HG03520 (cell line): Measurements from ENCODE around the gene CFAP97.
"Not testable (repeated sequence)": the region's sequence is repeated elsewhere in the genome, so short reads cannot be mapped to it uniquely, and the experiment has no call there.

ENCODE experiments used
- ATAC-seq: cut with Tn5 transposase; IDR thresholded peaks from one replicate; pipeline ENCODE4 v1.9.1; 2021; ENCODE audit warnings: mild to moderate bottlenecking, moderate library complexity; ENCODE audit not compliant: unreplicated experiment

The CFAP97 gene

DNA sequence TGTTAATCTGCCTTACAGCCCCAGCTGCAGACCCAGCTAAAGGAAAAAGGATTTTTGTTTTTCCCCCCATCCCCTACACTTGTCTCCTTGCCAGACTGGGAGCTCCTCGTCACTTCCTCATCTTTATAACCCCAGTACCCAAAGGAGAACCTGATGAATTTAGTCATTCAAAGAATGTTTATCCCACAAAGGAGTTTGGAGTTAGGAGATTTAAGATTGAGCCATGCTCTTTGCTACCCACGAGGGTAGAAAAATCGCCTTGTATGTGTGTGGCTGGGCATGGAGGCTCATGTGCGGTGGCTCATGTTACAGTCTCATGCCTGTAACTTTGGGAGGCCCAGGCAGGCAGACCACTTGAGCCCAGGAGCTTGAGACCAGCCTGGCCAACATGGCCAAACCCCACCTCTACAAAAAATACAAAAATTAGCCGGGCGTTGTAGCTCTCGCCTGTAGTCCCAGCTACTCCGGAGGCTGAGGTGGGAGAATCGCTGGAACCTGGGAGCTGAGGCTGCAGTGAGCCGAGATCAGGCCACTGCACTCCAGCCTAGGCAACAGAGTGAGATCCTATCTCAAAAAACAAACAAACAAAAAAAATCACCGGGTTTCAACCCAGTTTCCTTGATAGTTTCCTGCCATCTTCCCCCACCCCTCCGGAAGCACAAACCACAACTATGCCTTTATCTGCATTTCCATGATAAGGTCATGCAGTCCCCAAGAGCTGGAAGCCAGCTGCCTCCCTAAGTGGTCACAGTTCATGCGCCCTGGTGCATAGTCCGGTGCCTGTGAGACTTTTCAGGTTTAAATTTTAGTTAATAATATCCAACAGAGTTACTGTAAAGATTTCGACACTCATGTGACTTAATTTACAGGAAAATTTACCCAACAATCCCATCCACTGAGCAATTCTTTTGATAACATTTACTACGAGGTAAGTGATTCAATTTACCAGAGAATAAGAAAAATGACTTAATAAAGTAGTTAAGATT is 1.5 kb downstream of the CFAP97 start:
- ATAC-seq = no peak

DNA sequence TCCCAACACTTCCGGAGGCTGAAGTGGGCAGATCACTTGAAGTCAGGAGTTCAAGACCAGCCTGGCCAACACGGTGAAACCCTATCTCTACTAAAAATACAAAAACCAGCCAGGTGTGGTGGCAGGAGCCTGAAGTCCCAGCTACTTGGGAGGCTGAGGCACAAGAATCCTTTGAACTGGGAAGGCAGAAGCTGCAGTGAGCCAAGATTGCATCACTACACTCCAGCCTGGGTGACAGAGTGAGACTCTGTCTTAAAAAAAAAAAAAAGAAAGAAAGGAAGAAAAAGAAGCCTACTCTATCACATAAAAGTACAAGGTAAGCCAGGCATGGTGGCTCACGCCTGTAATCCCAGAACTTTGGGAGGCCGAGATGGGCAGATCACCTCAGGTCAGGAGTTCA is 5.6 kb downstream of the CFAP97 start:
- not testable (repeated sequence) for ATAC-seq

DNA sequence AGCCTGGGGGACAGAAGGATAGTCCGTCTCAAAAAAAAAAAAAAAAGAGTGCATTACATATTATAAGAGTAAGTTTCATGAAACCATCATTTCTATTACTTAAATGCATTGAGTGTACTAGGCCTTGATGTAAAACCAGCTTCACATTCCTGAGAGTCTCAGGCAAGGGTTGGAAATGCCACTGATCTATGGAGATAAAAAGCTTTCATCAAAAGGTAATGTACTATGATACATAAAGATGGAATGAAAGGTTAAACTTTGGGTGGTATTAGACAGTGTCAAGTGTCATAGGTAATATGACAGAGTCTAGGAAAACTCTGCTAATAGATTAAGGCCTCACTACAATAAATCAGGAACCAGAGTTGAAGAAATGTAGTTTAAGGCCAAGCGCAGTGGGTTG is 7.4 kb downstream of the CFAP97 start:
- ATAC-seq = no peak

DNA sequence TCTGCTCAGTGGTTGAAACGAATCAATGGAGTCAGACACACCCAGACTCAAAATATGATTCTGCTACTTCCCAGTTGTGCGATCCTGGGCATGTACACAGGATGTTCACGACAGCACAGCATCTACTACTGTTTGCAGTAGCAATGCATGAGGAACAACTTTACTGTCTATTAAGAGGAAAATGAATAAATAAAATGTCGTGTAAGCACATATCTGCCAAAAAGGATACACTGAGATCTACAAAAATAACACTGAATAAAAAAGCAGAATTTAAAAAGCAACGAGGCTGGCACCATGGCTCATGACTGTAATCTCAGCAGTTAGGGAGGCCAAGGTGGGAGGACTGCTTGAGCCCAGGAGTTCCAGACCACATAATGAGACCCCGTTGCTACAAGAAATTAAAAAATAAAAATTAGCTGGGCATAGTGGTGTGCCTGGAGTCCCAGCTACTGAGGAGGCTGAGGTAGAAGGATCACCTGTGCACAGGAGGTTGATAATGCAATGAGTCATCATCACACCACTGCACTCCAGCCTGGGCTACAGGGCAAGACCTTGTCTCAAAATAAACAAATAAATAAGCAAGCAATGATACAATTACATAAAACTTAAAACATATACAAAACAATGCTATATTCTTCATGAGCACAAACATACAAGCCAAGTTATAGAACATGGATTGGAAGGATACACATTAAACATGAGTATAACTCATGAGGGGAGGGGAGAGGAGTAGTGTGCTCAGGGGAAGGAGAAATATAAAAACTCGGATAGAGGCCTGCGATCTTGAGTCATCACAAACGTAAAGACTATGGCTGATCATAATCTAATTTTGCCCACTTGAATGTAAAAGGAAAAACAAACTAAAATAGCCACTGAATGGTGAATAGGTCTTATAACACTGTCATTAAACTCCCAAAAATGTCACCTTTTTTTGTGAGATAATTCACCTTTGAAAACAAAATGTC is 8.6 kb downstream of the CFAP97 start:
- ATAC-seq = no peak

DNA sequence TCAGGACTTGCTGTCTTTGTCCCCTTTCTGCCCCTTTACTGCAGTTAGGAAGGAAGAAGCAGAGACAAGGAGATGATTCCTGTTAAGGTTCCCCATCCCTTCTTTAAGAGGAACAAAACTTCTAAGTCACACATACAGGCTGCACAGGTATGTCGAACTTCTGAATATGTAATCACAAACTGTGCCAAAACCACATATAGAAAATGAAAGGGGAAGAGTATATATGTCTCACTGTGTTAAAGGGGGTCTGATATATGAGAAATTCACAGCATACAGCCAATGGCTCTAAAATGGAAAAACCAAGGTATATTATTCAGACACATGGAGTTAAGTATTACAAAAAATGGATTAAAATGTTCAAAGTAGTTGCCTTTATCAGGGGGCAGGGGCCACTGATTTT is 11.7 kb downstream of the CFAP97 start:
- peak; percentile 91 for ATAC-seq

DNA sequence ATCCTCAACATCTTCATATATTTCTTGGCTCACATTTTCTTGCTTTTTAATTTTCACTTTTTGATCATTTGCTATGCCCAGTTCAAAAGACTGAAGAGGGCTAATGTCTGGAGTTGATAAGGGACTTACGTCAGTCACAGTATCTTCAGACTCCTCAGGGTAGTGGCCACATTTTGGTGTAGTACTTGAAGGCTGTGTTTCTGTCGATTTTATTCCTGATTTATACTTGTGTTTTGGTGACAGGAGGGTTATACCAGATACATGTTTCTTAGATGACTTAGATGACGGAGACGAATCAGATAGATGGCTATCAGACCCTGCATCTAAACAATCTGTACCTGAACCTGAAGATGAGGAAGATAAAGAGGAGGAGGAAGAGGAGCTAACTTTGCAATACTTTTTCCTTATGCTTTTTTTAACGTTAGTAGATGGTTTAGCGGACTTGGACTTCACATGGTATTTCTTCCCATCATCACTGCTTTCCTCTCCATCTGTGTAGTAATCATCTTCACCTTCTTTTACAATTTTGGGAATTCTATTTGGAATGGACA is 13.4 kb downstream of the CFAP97 start:
- no peak for ATAC-seq

DNA sequence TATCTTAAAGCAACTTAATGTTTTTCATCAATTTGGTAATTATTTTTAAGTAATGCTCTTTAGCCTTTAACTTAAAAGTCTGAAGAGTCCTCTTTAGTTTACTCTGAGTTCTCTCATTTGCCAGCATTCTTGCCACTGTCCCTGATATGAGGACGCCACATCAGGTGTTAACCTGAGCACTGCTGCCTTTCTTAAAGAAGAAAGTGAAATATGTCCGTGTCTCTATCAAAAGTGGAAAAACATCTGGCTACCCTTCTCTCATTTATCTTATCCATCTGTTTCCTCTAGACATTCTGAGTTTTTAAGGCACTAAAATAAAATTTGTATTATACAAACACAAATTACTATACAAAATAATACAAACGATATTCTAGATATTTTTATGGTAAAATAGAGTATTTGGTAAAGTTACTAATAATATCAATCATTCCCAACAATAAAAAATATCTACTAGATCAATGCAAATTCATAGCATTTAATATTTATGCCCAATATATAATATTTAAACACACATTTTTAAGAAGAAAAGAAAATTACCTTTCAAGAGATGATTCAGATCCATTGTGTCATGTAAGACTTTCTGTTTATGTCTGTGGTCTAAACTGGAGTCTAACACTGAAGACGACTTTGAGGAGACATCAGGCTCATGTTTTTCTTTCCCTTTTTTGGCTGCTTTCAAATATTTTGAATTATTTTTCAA is 14.0 kb downstream of the CFAP97 start:
- no peak for ATAC-seq

DNA sequence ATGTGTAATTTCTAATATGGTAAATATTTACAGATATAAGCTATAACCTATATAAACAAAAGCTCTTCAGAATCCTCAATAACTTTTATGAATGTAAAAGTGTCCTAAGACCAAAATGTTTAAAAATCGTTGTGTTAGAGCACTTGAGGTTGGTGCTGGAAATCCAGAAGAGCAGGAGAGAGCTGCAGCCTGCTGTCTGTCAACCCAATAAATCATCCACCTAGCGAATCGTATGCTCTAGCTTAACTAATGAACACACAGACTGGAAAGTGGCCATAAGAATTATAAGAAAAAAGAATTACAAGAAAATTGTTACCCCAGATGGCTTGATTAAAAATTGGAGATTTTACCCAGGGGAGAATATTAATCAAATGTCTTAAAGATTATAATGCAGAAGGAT is 17.0 kb downstream of the CFAP97 start:
- ATAC-seq = no peak

DNA sequence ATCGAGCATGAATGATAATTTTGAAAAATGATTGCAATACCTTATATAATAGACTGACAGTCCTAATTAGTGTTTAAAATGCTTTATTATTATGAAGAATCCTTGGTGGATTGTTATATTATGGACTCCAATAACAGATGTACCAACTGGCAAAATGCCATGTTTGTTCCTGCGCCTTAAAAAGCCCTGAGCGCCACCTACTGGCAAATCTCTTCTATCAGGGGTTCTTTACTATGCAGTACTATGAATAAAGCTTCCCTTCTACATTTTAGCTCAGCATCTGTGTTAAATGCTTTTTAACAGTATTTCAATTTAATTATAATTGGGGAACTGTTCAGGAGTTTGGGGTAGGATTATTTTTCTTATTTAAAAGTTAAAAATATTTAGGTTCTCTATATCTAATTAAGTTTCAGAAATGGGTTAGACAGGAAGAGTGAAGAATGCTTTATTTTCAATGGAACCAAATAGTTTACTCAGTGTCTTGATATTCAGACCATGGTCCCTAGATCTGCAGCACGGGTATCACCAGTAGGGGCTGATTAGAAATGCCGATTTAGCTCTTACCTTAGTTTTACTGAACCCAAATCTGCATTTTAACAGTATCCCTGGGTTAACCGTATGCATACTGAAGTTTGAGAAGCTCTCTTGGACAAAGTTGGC is 20.0 kb downstream of the CFAP97 start:
- peak; percentile 61 for ATAC-seq

DNA sequence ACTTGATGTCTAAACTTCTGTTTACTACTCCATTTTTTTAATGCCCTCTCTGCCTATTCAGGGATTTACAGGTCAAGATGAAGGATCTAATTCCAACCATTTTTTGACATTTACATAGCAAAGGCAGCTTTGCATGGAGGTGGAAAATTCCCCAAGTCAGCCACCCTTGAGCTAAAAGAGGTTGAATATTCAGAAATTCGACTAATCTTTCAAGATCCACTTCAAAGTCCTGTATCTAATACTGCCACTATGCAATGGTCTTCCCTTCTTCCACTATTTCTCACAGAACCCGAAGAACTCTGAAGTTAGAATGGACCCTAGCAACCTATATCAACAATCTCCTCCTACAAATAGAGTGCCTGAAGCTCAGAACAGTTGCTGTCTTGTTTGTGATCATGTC is 21.6 kb downstream of the CFAP97 start:
- ATAC-seq = no peak

DNA sequence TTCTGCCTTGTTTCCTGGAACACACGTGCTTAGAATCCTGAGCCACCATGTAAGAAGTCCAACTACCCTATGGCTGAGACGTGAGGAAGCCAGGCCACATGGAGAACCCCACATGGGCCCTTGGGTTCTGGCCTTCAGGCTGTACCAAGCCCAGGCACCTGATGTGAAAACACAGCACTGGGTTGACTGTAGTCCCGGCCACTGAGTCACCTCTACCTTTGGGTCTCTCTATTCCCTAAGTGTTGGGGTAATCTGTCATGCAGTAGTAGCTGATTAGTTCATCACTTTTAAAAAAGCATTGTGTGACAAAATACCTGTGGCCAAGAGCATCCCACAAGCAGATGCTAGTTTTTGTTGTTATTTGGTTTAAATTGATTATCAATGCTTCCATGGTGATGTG is 24.3 kb downstream of the CFAP97 start:
- ATAC-seq = no peak

DNA sequence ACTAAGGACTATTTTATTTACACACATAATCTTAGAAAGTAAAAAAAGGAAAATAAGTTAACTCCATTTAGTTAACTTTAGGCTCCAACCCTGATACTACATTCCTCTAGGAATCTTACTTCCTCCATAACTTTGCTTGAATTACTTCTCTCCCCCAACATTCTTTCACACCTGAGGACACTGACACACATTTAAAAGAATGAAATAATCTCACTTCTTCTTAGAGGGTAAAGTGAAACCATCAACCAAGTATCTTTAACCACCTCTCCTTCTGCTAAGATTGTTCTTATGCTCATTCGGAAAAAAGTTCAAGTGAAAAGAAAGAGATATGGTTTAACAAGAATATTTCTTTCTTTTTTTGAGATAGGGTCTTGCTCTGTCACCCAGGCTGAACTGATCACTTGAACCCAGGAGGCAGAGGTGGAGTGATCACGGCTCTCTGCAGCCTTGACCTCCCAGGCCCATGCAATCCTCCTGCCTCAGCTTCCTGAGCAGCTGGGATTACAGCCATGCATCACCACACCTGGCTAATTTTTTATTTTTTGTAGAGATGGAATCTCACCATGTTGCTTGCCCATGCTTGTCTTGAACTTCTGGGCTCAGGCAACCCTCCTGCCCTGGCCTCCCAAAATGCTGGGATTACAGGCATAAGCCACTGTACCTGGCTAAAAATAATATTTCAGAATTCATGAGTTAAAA is 32.3 kb downstream of the CFAP97 start:
- no peak for ATAC-seq

DNA sequence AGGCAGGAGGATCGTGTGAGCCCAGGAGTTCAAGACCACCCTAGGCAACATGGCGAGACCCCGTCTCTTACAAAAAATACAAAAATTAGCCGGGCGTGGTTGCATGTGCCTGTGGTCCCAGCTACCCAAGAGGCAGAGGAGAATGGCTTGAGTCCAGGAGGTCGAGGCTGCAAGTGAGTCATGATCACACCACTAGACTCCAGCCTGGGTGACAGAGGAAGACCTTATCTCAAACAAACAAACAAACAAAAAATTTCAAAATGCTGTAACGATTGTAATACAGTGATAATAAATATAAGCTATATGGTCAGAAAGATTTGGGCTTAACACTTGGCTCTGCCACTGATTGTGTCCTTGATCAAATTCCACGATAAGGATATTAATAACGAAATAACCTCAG is 36.6 kb downstream of the CFAP97 start:
- ATAC-seq = no peak

DNA sequence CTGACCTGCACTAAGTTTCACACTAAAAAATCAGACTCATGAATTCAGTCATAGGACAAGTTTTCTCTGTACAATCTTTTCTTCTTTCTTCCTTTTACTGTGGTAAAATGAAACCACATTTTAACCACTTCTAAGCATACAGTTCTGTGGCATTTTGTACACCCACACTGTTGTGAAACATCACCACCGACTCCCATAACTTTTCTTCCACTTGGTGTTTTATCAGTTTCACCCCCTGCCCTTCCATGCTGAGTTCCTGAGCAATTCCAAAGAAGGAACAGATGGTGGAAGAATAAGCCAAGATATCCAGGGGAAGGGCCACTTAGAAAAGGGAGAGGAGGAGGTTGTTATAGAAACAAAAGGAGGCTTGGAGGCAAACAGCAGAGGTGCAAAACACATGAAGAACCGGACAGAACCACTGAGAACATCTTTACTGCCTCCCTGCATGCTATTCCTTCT is 38.2 kb downstream of the CFAP97 start:
- peak; percentile 90 for ATAC-seq

DNA sequence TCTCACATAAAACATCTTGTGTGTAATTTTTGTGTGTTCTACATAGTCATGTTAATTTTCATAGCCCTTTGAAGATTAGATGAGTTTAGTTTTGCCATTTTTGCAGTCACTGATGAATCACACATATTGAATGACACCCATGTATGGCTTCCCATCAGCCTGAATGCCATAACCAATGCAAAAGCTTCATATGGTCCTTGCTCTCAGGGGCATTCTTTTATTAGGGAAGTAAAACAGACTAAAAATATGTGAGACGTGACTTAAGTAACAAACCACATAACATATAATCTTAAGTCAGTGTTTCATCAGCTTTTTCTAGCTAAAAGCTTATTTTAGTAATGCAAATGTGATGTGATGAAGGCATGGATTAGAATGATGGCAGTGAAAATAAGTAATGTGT is 52.5 kb downstream of the CFAP97 start:
- no peak for ATAC-seq

DNA sequence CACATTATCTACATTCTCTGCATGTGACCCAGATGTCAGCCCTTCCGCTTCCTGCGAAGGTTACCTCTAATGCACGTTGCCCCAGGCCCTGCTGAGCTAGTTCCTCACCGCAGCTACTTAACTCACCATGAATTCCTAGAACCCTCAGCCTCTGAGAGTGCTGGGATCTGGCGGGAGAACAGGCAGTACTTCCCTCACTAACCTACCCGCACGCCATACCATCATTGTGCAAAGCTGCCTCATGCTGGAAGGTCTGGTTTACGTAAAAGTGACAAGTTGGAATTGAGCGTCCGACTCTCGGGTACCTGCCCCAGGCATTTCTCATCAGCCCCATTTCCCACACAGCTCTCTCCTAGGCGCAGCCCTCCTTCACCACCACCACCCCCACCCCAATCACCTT is 54.4 kb downstream of the CFAP97 start:
- no peak for ATAC-seq

DNA sequence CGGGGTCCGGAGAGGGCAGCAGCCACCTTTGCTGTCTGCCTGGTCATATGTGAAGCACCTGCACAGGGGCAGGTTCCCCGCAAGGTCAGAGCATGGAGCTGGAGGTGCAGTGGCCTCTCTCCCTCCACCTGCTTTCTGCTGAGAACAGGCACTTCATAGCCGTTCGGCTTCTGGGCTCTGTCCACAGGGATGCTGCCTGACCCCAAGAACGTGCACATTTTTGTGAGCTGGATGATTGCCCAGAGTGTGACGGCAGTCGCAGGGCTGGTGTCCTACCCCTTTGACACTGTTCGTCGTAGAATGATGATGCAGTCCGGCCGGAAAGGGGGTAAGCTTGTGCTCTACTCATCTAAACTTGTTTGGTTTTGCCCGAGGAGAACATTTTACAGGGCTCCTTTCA is 58.2 kb downstream of the CFAP97 start:
- no peak for ATAC-seq

DNA sequence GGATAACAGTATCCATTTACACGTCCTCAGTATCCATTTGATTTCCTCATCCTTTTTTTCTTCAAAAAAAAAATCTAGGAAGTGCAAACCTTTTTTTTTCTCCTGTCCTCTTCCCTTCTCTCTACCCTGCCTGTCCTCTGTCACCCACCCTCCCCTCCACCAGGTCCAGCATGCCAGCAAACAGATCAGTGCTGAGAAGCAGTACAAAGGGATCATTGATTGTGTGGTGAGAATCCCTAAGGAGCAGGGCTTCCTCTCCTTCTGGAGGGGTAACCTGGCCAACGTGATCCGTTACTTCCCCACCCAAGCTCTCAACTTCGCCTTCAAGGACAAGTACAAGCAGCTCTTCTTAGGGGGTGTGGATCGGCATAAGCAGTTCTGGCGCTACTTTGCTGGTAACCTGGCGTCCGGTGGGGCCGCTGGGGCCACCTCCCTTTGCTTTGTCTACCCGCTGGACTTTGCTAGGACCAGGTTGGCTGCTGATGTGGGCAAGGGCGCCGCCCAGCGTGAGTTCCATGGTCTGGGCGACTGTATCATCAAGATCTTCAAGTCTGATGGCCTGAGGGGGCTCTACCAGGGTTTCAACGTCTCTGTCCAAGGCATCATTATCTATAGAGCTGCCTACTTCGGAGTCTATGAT is 59.1 kb downstream of the CFAP97 start:
- ATAC-seq = no peak

DNA sequence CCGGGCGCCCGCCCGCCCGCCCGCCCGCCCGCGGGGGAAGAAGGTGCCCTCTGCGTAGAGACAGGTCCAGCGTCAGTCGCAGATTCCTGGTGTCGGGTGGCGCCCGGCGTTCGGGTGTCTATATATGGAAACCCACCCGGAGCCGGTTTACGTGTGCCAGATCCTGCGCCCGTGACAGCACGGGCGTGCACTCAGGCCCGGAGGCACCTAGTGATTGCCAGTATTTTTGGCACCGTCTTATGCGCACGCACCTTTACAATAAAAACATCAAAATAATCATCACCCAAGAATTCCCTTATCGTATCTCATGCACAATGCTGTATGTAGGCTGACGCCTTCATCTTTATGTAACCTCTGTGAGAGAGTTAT is 60.2 kb downstream of the CFAP97 start:
- peak; percentile 21 for ATAC-seq
